Pancreas (tissue), 10 donors: ENCODE measurements around the gene AP4B1. TPM values are rescaled to one million over a fixed set of nuclear protein-coding genes. Genes with fewer than 3 reads are reported as not detected.

ENCODE experiments used
- ATAC-seq, 4 donors: fragments of 200-7000 bp; cut with Tn5 transposase; one replicate each; pipeline versions ENCODE4 v1.8.0 to v1.9.1; 2020; ENCODE audit warnings: mild to moderate bottlenecking in 4 of 4, moderate library complexity in 4 of 4
- DNase-seq, 6 donors: peaks; one replicate each; pipeline ENCODE4 v3.0.0-alpha.2; 2020
- FAIRE-seq: peaks from 2 replicates; lab custom pipeline; 2012; peaks lifted over from hg19 to GRCh38; lab: Jason Lieb, UNC
- H3K27ac ChIP-seq, 4 donors: fragments of 200-600 bp; sonication (generic); 1 replicate in 3 of 4; 2 replicates in 1 of 4; pipeline versions ENCODE4 v1.5.0 to v1.8.0; 2020
- H3K27me3 ChIP-seq, 4 donors: fragments of 200-600 bp; one replicate each; pipeline ENCODE4 v1.8.0; 2021
- H3K36me3 ChIP-seq, 3 donors: fragments of 200-600 bp; sonication (generic) in 1 of 3; one replicate each; pipeline versions ENCODE4 v1.5.0 to v1.8.0; 2020 to 2021
- H3K4me1 ChIP-seq, 3 donors: fragments of 200-600 bp; one replicate each; pipeline ENCODE4 v1.8.0; 2021
- H3K4me3 ChIP-seq, 4 donors: fragments of 200-600 bp; sonication (generic) in 2 of 4; one replicate each; pipeline versions ENCODE4 v1.5.0 to v1.8.0; 2020 to 2021
- H3K9me3 ChIP-seq, 4 donors: fragments of 200-600 bp; one replicate each; pipeline ENCODE4 v1.8.0; 2021
- WGBS, 2 donors: extraction: QIAGEN DNeasy Blood & Tissue Kit; methylation state at CpG; one replicate each; pipeline ENCODE4 v1.1.7; 2013; 5-methylcytosine and 5-hydroxymethylcytosine counted together
- intact Hi-C, 3 donors: fragments of 100-400 bp; cut with DNase I; formaldehyde crosslinking; loops; one replicate each; pipeline versions ENCODE4 v1.11.1 to v1.14.2; 2022
- polyA plus RNA-seq, 2 donors: library from polyadenylated mRNA; stranded (reverse); fragments of 200-250 nt; gene quantifications; one replicate each; pipeline ENCODE4 v1.2.3, GENCODE V29; 2013
- total RNA-seq, 6 donors: library from RNA; stranded (reverse); fragmentation: NEBNext Ultra II Directional in 4 of 6; extraction: Animal tissue kit (Norgen Biotek cat#: 25700) in 4 of 6; gene quantifications; one replicate each; pipeline versions ENCODE4 v1.2.1 to v1.2.4, GENCODE V29; 2021 to 2023
- TF ChIP-seq, protein P1 (sequence below), 4 donors: fragments of 200-600 bp; sonication (generic) in 3 of 4; IDR thresholded peaks; one replicate each; pipeline versions ENCODE4 v1.5.0 to v1.8.0; 2021; ENCODE audit warnings: antibody characterized with exemption in 4 of 4
- donor health status: healthy with polysubstance abuse.
- donor health status: DM: no; HTN: no; CAD: no; lungs with moderate emphysema.
- donor health status: DM: no; HTN: no; CAD: no.
- donor health status: control.
- donor health status: control.
- donor health status: Bipolar disorder and iron deficiency.
- donor health status: DM: yes; HTN: yes; CAD: no.
- donor health status: DM: no; HTN: no; CAD: no.
- donor health status: DM: no; HTN: no; CAD: no.
- donor health status: DM: yes; HTN: yes; CAD: no.

AP4B1 gene
- total and polyA plus RNA-seq, 8 donors = 8.2 to 37.5 (median 12.7) TPM

DNA sequence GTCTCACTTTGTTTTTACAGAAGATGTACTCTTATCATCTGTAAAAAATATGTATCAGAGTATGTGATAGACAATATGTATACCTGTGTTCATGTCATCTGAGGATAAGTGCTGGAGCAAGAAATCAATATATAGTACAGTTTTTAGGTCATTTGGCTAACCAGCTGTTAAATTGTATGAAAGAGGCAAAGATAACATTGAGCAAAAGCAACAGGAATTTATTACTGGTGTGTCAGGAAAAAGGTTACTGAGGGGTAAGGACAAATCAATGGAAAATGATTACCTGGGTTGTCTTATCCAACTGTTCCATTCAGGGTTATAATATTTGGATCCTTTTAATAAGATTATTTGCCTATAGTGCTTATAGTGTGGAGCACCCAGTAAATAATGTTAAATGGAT is 29.4 kb upstream of the AP4B1 start:
- H3K36me3 ChIP-seq = no peaks in the 10 kb centered on the region
- TF ChIP-seq, protein P1, sequence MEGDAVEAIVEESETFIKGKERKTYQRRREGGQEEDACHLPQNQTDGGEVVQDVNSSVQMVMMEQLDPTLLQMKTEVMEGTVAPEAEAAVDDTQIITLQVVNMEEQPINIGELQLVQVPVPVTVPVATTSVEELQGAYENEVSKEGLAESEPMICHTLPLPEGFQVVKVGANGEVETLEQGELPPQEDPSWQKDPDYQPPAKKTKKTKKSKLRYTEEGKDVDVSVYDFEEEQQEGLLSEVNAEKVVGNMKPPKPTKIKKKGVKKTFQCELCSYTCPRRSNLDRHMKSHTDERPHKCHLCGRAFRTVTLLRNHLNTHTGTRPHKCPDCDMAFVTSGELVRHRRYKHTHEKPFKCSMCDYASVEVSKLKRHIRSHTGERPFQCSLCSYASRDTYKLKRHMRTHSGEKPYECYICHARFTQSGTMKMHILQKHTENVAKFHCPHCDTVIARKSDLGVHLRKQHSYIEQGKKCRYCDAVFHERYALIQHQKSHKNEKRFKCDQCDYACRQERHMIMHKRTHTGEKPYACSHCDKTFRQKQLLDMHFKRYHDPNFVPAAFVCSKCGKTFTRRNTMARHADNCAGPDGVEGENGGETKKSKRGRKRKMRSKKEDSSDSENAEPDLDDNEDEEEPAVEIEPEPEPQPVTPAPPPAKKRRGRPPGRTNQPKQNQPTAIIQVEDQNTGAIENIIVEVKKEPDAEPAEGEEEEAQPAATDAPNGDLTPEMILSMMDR (IDR thresholded peaks at IDR 0.05) = no peak
- peaks cover 26 to 43% (median 39%) of the 10 kb centered on the region in 3 donors for H3K4me1 ChIP-seq
- no peaks in the 10 kb centered on the region for H3K27me3 ChIP-seq
- ATAC-seq = no peak
- H3K27ac ChIP-seq = no peak overlapping the region
- no peak for DNase-seq
- no peak overlapping the region for H3K4me3 ChIP-seq
- no peaks in the 10 kb centered on the region for H3K9me3 ChIP-seq
- intact Hi-C loops = no loop called here
- no peak for FAIRE-seq

DNA sequence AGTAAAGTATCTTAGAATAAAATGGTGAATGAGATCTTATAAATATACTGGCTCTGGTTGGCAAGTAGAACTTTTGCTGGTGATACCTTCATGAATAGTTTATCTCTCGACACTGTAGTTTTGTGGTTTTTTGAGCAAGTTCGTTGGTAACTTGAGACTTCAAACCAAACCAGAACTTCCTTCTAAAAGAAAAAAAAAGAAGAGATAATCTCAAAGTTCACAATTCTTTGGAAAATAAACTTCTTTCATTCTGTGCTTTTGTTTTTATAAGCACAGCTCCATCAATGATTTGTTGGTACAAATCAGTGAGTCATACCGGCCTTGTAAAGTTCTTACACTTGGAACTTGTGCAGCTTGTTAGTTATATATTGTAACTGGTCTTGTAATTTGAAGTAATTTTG is 26.9 kb upstream of the AP4B1 start:
- no peaks in the 10 kb centered on the region for H3K36me3 ChIP-seq
- TF ChIP-seq, protein P1 (IDR thresholded peaks at IDR 0.05) = no peak
- DNase-seq = no peak
- intact Hi-C loops = no loop called here
- H3K27me3 ChIP-seq = no peaks in the 10 kb centered on the region
- H3K27ac ChIP-seq = peak overlapping the region in 2 of 4 donors; percentile 97
- H3K4me1 ChIP-seq = peaks cover 31 to 47% (median 47%) of the 10 kb centered on the region in 3 donors
- H3K9me3 ChIP-seq = no peaks in the 10 kb centered on the region
- H3K4me3 ChIP-seq = peak overlapping the region in 2 of 4 donors; percentile 83 to 91
- ATAC-seq = peak in 1 of 4 donors; percentile 9
- FAIRE-seq = no peak
- 3 to 13% methylated on average over 3 of the region's 3 CpGs for WGBS, 2 donors

DNA sequence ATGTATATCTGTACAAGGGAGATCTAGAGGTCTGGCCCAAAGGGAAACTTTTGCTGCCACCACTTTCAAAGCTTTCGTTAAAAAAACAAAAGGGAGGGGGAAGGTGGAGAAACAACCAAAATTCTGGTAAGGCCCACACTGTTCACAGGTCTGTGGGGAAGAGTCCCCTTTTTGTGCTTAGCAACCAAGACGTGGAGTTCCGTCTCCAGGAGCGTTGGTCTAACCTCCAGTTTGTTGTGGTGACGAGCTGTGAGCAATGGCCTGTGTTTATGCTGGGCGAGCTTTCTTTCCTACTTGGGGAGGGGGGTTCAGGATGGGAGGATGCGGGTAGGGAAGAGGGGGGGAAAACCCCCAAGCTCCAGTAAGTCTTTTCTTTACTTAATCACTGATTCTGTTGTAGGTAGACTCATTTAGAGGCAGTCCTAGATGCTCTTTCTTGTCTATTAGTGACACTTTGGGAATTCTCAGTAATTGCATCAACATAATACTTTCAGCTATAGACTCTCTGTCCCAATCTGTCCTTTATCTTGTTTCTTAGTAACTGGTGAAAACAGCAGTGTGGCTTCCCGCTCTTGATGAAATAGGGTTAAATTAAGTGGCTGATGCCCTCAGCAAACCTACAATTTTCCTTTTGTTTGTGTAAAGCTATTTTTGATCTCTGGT is 26.0 kb upstream of the AP4B1 start:
- H3K4me1 ChIP-seq = peaks cover 31 to 47% (median 47%) of the 10 kb centered on the region in 3 donors
- H3K9me3 ChIP-seq = no peaks in the 10 kb centered on the region
- TF ChIP-seq, protein P1 (IDR thresholded peaks at IDR 0.05) = no peak
- peak; percentile 3 to 44 (median 8) for ATAC-seq
- intact Hi-C loops = no loop called here
- no peak for FAIRE-seq
- no peaks in the 10 kb centered on the region for H3K36me3 ChIP-seq
- DNase-seq = peak in 3 of 6 donors; percentile 29 to 37 (median 29)
- H3K27ac ChIP-seq = peak overlapping the region; percentile 62 to 97 (median 96)
- H3K4me3 ChIP-seq = peak overlapping the region; percentile 76 to 91 (median 86)
- H3K27me3 ChIP-seq = no peaks in the 10 kb centered on the region
- WGBS, 2 donors = 0 to 4% methylated on average over 8 of the region's 8 CpGs

DNA sequence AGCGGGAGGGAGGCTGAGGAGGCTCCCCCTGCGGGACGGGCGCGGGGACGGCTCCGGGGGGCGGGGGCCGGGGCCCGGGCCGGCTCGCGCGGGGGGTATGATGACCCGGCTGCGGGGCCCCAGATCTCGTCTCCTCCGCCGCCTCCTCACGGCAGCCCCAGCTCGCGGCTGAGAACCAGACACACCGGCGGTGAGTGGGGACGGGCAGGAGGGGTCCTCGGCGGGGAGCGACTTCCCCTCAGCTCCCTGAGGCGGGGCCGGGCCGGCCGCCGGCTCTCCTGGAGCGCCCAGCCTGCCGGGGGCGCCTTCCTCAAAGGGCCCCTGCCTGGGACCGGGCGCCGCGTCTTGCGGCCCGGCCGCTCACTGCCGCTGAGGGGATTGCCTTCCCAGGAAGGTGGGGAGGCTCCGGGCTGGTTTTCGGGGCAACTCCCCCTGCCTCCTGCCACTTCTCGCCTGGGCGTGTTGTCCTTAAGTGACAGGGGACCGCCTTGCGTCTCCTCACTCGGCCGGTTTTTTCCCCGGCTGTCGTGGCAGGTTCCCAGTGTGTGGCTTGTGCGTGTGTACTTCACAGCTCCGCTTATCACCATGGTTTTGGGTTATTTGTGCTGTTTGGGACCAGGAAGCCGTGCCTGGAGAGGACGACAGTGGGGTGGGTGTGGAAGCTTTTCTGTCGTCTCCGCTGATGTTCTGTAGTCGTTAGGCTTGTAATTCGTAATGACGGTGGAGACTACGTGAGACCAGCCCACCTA is 25.3 kb upstream of the AP4B1 start:
- intact Hi-C loops = no loop called here
- ATAC-seq (peak; percentile 47 to 62 (median 60)), DNase-seq (peak; percentile 57 to 85 (median 69)), FAIRE-seq (no peak)
- peak overlapping the region; percentile 76 to 91 (median 86) for H3K4me3 ChIP-seq
- peak overlapping the region; percentile 62 to 97 (median 96) for H3K27ac ChIP-seq
- WGBS, 2 donors = 0 to 1% methylated on average over 51 to 64 of the region's 64 CpGs
- H3K27me3 ChIP-seq = no peaks in the 10 kb centered on the region
- peaks cover 31 to 47% (median 46%) of the 10 kb centered on the region in 3 donors for H3K4me1 ChIP-seq
- TF ChIP-seq, protein P1 (IDR thresholded peaks at IDR 0.05) = no peak
- no peaks in the 10 kb centered on the region for H3K36me3 ChIP-seq
- no peaks in the 10 kb centered on the region for H3K9me3 ChIP-seq
